Measurements from ENCODE around the gene EEIG1. TPM values are rescaled to one million over a fixed set of nuclear protein-coding genes. Genes with fewer than 3 reads are reported as not detected.
A peak's percentile ranks its signal among the peaks of the same experiment; 100 is the strongest.

The EEIG1 gene
- total and polyA plus RNA-seq, 12 donors, result 6.7 to 33.5 (median 23.5) TPM

GRCh38 chr9:127971357-127972235 is 9.2 kb downstream of the EEIG1 start:
- Histone ChIP-seq H3K4me3 (peak overlapping the region in 1 of 10 donors; percentile 12), H3K27me3 (no peaks in the 10 kb centered on the region), H3K36me3 (no peaks in the 10 kb centered on the region), H3K9me3 (no peaks in the 10 kb centered on the region), H3K4me1 (peaks cover 65 to 100% (median 96%) of the 10 kb centered on the region in 9 donors), H3K27ac (peak overlapping the region in 9 of 10 donors; percentile 25 to 93 (median 76))
- intact Hi-C loops (cut with DNase I), result no loop called here
- 58 to 59% methylated on average over 20 of the region's 20 CpGs for WGBS, 2 donors
- ATAC-seq (no peak), DNase-seq (peak in 1 of 2 donors; percentile 5)
- TF ChIP-seq CTCF (IDR thresholded peaks at IDR 0.05), result no peak

- DNase-seq (no peak), ATAC-seq (no peak)
- intact Hi-C loops (cut with DNase I), result no loop called here
- Histone ChIP-seq H3K4me3 (peak overlapping the region in 1 of 10 donors; percentile 20), H3K9me3 (no peaks in the 10 kb centered on the region), H3K36me3 (no peaks in the 10 kb centered on the region), H3K4me1 (peaks cover 68 to 100% (median 97%) of the 10 kb centered on the region in 9 donors), H3K27ac (peak overlapping the region in 6 of 10 donors; percentile 75 to 93 (median 80)), H3K27me3 (no peaks in the 10 kb centered on the region)
- WGBS, 2 donors, result 71 to 77% methylated on average over 16 of the region's 16 CpGs
- TF ChIP-seq CTCF (IDR thresholded peaks at IDR 0.05), result no peak
Observed at GRCh38 chr9:127970401-127971313, 10.1 kb downstream of the EEIG1 start.

GRCh38 chr9:127968700-127969383 is 11.9 kb downstream of the EEIG1 start:
- Histone ChIP-seq H3K4me1 (peaks cover 67 to 100% (median 97%) of the 10 kb centered on the region in 9 donors), H3K27ac (peak overlapping the region; percentile 9 to 93 (median 70)), H3K9me3 (no peaks in the 10 kb centered on the region), H3K27me3 (no peaks in the 10 kb centered on the region), H3K4me3 (no peak overlapping the region), H3K36me3 (no peaks in the 10 kb centered on the region)
- 44 to 48% methylated on average over 10 of the region's 10 CpGs for WGBS, 2 donors
- intact Hi-C loops (cut with DNase I), result loop anchor here in 1 of 10 donors (10.0 kb wide), 1 partner anchor 1276 kb away; no protein-coding TSS in a partner anchor
- DNase-seq, result peak; percentile 76 to 80
- TF ChIP-seq CTCF (IDR thresholded peaks at IDR 0.05), result no peak
- peak in 5 of 8 donors; percentile 18 to 46 (median 36) for ATAC-seq

Measured in heart right ventricle (tissue), 16 donors.